B cell (primary cell): ENCODE data around the gene RNF10. TPM values are rescaled to one million over a fixed set of nuclear protein-coding genes. Genes with fewer than 3 reads are reported as not detected.

Experiments
- ATAC-seq: fragments of 200-7000 bp; cut with Tn5 transposase; one replicate; pipeline ENCODE4 v1.10.0; 2021; ENCODE audit warnings: low read depth, mild to moderate bottlenecking, moderate number of reproducible peaks, moderate library complexity
- CTCF ChIA-PET: fragments of 350-600 bp; sonication (Branson Sonifier 250); formaldehyde crosslinking; loops from one replicate; lab custom pipeline; 2021; ENCODE audit warnings: antibody characterized with exemption, inconsistent platforms; lab: Charles Lee
- POLR2A ChIA-PET: fragments of 350-600 bp; sonication (Branson Sonifier 250); formaldehyde crosslinking; loops from one replicate; lab custom pipeline; 2021; ENCODE audit warnings: antibody characterized with exemption; lab: Charles Lee
- DNase-seq: peaks from one replicate; pipeline ENCODE4 v3.0.0; 2013
- H2AFZ ChIP-seq: 2 replicates; pipeline ENCODE4 v1.6.1; 2012; ENCODE audit warnings: mild to moderate bottlenecking, low read depth, low read length; ENCODE audit not compliant: insufficient read depth, poor library complexity, severe bottlenecking
- H3K27ac ChIP-seq, 2 donors: 1 replicate in 1 of 2; 2 replicates in 1 of 2; pipeline ENCODE4 v1.5.1; 2012 to 2013; ENCODE audit warnings: low read length in 2 of 2, mild to moderate bottlenecking in 2 of 2, moderate library complexity in 1 of 2
- H3K27me3 ChIP-seq, 4 experiments: fragments of 200-600 bp in 1 of 4; sonication (generic) in 1 of 4; replicated peaks in 1 of 4; 1 replicate in 2 of 4; 2 replicates in 2 of 4; pipeline versions ENCODE4 v1.6.1 to v1.7.0; 2013 to 2016; ENCODE audit warnings: low read length in 3 of 4, mild to moderate bottlenecking in 2 of 4, mixed read lengths in 1 of 4, moderate library complexity in 1 of 4; ENCODE audit not compliant: insufficient read depth in 4 of 4, control insufficient read depth in 3 of 4; ENCODE audit errors: control extremely low read depth in 1 of 4
- H3K36me3 ChIP-seq, 2 experiments: replicated peaks in 1 of 2; 1 replicate in 1 of 2; 2 replicates in 1 of 2; pipeline versions ENCODE4 v1.6.1 to v1.7.1; 2013; ENCODE audit warnings: low read length in 1 of 2; ENCODE audit not compliant: insufficient read depth in 2 of 2, control insufficient read depth in 1 of 2; ENCODE audit errors: control extremely low read depth in 1 of 2, extremely low read depth in 1 of 2
- H3K4me1 ChIP-seq, 2 donors: fragments of 200-600 bp in 1 of 2; sonication (generic) in 1 of 2; 1 replicate in 1 of 2; 2 replicates in 1 of 2; pipeline versions ENCODE4 v1.5.1 to v1.6.1; 2013 to 2017; ENCODE audit warnings: low read length in 2 of 2; ENCODE audit not compliant: control insufficient read depth in 2 of 2, insufficient read depth in 2 of 2
- H3K4me2 ChIP-seq: replicated peaks from 2 replicates; pipeline ENCODE3; 2012; ENCODE audit warnings: mild to moderate bottlenecking, low read depth, low read length; ENCODE audit not compliant: poor library complexity, severe bottlenecking
- H3K4me3 ChIP-seq, 5 experiments: fragments of 200-600 bp in 1 of 5; sonication (generic) in 1 of 5; 1 replicate in 3 of 5; 2 replicates in 2 of 5; pipeline versions ENCODE4 v1.5.1 to v1.7.0; 2011 to 2016; ENCODE audit warnings: low read length in 4 of 5, mild to moderate bottlenecking in 4 of 5, low read depth in 2 of 5, control low read depth in 1 of 5, moderate library complexity in 1 of 5; ENCODE audit not compliant: insufficient read depth in 1 of 5; ENCODE audit errors: control extremely low read depth in 1 of 5, extremely low read depth in 1 of 5
- H3K79me2 ChIP-seq: fragments of 200-600 bp; sonication (generic); one replicate; pipeline ENCODE4 v1.6.0; 2016; ENCODE audit warnings: low read length; ENCODE audit not compliant: control insufficient read depth, insufficient read depth
- H3K9ac ChIP-seq: fragments of 200-600 bp; sonication (generic); 2 replicates; pipeline ENCODE4 v1.6.1; 2017; ENCODE audit warnings: mild to moderate bottlenecking, low read length, moderate library complexity
- H3K9me3 ChIP-seq, 3 donors: one replicate each; pipeline versions ENCODE4 v1.6.1 to v1.7.1; 2013; ENCODE audit warnings: low read length in 2 of 3; ENCODE audit not compliant: control insufficient read depth in 2 of 3, insufficient read depth in 1 of 3; ENCODE audit errors: control extremely low read depth in 1 of 3
- H4K20me1 ChIP-seq: 2 replicates; pipeline ENCODE4 v1.6.0; 2012; ENCODE audit warnings: mild to moderate bottlenecking, low read length; ENCODE audit not compliant: insufficient read depth, control insufficient read depth, poor library complexity, severe bottlenecking
- H3K27ac Mint-ChIP-seq: one replicate; pipeline ENCODE4 v1.8.0; 2021; ENCODE audit warnings: mixed read lengths
- H3K27me3 Mint-ChIP-seq: one replicate; pipeline ENCODE4 v1.8.0; 2021; ENCODE audit warnings: mixed read lengths
- H3K4me1 Mint-ChIP-seq: one replicate; pipeline ENCODE4 v1.8.0; 2021; ENCODE audit warnings: mixed read lengths
- H3K4me3 Mint-ChIP-seq: one replicate; pipeline ENCODE4 v1.8.0; 2021; ENCODE audit warnings: mixed read lengths
- H3K9me3 Mint-ChIP-seq: one replicate; pipeline ENCODE4 v1.8.0; 2022; ENCODE audit warnings: mixed read lengths; ENCODE audit not compliant: insufficient read depth
- EZH2 ChIP-seq: IDR thresholded peaks from 2 replicates; pipeline ENCODE4 v1.6.1; 2012; ENCODE audit warnings: borderline replicate concordance, low read depth, mild to moderate bottlenecking, moderate library complexity, low read length; ENCODE audit not compliant: insufficient read depth, poor library complexity, severe bottlenecking
- WGBS: methylation state at CpG from one replicate; pipeline ENCODE4 v1.1.5; 2013; ENCODE audit warnings: missing lambda C conversion rate; ENCODE audit not compliant: insufficient coverage; 5-methylcytosine and 5-hydroxymethylcytosine counted together
- intact Hi-C: fragments of 100-400 bp; cut with micrococcal nuclease; formaldehyde crosslinking; loops from one replicate; pipeline ENCODE4 v1.10.0; 2022
- polyA plus RNA-seq: library from polyadenylated mRNA; depleted of rRNA; stranded (reverse); fragments of >200 nt; gene quantifications from 2 replicates; pipeline ENCODE4 v1.2.3, GENCODE V29; 2012
- total RNA-seq, 2 donors: library from RNA; stranded (reverse); fragments of 120-200 nt in 1 of 2; gene quantifications; 1 replicate in 1 of 2; 2 replicates in 1 of 2; pipeline versions ENCODE4 v1.2.3 to v1.2.4, GENCODE V29; 2013 to 2022
- TF ChIP-seq, protein P1 (sequence below): fragments of 200-600 bp; IDR thresholded peaks from one replicate; pipeline ENCODE4 v1.8.0; 2022; ENCODE audit warnings: antibody characterized with exemption, mild to moderate bottlenecking

RNF10 gene
- total and polyA plus RNA-seq, 2 donors (not counting 1 experiment from before 2014, with no cell fraction given) = 163 to 236 TPM

DNA sequence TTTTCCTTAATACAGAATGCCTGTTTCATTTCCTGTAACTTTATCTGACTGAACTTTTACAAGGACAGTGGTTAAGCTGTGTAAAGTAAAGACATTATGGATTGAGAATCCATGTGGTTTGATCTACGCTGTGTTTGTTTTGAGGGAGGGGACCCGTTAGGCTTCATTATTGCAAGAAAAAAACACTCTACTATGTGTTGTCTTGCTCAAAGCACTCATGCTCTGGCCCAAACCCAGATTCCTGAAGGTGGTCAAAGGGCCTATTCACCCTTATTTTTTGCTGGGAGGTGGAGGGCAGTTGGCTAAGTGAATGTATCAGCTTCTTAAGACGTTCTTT lies 11.9 kb downstream of the RNF10 start:
- peaks cover 98% of the 10 kb centered on the region for H3K79me2 ChIP-seq
- no CpG with 5 or more reads among the region's 3 CpGs for WGBS

DNA sequence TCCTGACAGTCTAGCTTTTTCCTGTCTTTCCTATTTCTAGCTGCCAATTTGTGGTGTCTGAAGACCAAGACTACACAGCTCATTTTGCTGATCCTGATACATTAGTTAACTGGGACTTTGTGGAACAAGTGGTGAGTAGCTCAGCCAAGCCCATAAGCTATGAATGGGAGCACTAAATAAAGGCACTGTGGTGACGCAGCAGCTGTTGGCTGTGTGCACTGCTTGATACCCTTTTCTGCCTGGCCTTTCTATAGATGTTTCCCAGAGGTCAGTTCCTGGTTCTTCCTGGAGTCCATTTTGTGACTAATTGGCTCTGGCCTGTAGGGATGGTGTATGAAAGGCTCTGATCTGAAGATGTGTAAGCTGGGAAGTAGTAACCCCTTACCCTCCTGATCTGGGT lies 20.5 kb downstream of the RNF10 start:
- H2AFZ ChIP-seq = no peak overlapping the region
- H3K4me3 Mint-ChIP-seq = no peak overlapping the region
- peaks cover 6% of the 10 kb centered on the region for H3K4me1 Mint-ChIP-seq
- H3K27ac ChIP-seq = no peak overlapping the region
- H3K36me3 ChIP-seq = peaks cover 11 to 48% of the 10 kb centered on the region in 2 experiments
- H3K4me2 ChIP-seq = no peak overlapping the region
- peaks cover 47% of the 10 kb centered on the region for H3K79me2 ChIP-seq
- no peaks in the 10 kb centered on the region for H3K9me3 Mint-ChIP-seq
- ChIA-PET CTCF (interaction anchor here (1.0 kb wide), 1 partner anchor 22 kb away, joined by 3 read pairs; no protein-coding TSS in a partner anchor), POLR2A (no interaction called here)
- TF ChIP-seq, protein P1, sequence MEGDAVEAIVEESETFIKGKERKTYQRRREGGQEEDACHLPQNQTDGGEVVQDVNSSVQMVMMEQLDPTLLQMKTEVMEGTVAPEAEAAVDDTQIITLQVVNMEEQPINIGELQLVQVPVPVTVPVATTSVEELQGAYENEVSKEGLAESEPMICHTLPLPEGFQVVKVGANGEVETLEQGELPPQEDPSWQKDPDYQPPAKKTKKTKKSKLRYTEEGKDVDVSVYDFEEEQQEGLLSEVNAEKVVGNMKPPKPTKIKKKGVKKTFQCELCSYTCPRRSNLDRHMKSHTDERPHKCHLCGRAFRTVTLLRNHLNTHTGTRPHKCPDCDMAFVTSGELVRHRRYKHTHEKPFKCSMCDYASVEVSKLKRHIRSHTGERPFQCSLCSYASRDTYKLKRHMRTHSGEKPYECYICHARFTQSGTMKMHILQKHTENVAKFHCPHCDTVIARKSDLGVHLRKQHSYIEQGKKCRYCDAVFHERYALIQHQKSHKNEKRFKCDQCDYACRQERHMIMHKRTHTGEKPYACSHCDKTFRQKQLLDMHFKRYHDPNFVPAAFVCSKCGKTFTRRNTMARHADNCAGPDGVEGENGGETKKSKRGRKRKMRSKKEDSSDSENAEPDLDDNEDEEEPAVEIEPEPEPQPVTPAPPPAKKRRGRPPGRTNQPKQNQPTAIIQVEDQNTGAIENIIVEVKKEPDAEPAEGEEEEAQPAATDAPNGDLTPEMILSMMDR = no peak
- TF ChIP-seq EZH2 = no peak
- no peaks in the 10 kb centered on the region for H3K27me3 ChIP-seq
- H3K4me3 ChIP-seq = no peak overlapping the region
- no peaks in the 10 kb centered on the region for H3K27me3 Mint-ChIP-seq
- 100% methylated on average over 1 of the region's 1 CpG for WGBS
- peaks cover 0 to 5% of the 10 kb centered on the region in 2 donors for H3K4me1 ChIP-seq
- no peak overlapping the region for H3K27ac Mint-ChIP-seq
- intact Hi-C loops = loop anchor here (2.0 kb wide), 1 partner anchor 68 kb away; no protein-coding TSS in a partner anchor
- no peaks in the 10 kb centered on the region for H3K9me3 ChIP-seq
- H3K9ac ChIP-seq = no peak overlapping the region
- ATAC-seq = no peak
- H4K20me1 ChIP-seq = peaks cover 40% of the 10 kb centered on the region
- DNase-seq = no peak

More for the DNA sequence above, 11.9 kb downstream of the RNF10 start:
- H3K9me3 Mint-ChIP-seq = no peaks in the 10 kb centered on the region
- Histone ChIP-seq H3K27ac (no peak overlapping the region), H3K9ac (no peak overlapping the region), H3K4me3 (no peak overlapping the region), H2AFZ (no peak overlapping the region), H3K27me3 (no peaks in the 10 kb centered on the region), H4K20me1 (peaks cover 92% of the 10 kb centered on the region), H3K4me2 (no peak overlapping the region), H3K36me3 (peaks cover 4 to 66% of the 10 kb centered on the region in 2 experiments), H3K9me3 (no peaks in the 10 kb centered on the region), H3K4me1 (no peaks in the 10 kb centered on the region)
- intact Hi-C loops = no loop called here
- no peak for ATAC-seq
- H3K4me3 Mint-ChIP-seq = no peak overlapping the region
- POLR2A ChIA-PET = interaction anchor here (0.5 kb wide), 1 partner anchor 49 kb away, joined by 4 read pairs; no protein-coding TSS in a partner anchor
- CTCF ChIA-PET = no interaction called here
- H3K27ac Mint-ChIP-seq = no peak overlapping the region
- no peaks in the 10 kb centered on the region for H3K27me3 Mint-ChIP-seq
- TF ChIP-seq, protein P1 = no peak
- no peak for TF ChIP-seq EZH2
- DNase-seq = no peak
- peaks cover 6% of the 10 kb centered on the region for H3K4me1 Mint-ChIP-seq
